ENCODE measurements around the gene SMOC1.

Gene SMOC1

GRCh38 chr14:69841656-69842055, 37.6 kb upstream of the SMOC1 start:
- H3K36me3 ChIP-seq (replicated peaks; ENCODE audit: low read depth, low read length) = no peaks in the 10 kb centered on the region
- no peak overlapping the region for H3K9ac ChIP-seq (ENCODE audit: low read length)
- no peak overlapping the region for H3K4me2 ChIP-seq (ENCODE audit: low read length)
- no peak overlapping the region for H3K27ac ChIP-seq (ENCODE audit: low read length)
- peaks cover 24% of the 10 kb centered on the region for H3K27me3 ChIP-seq (ENCODE audit: low read depth, low read length)
- no peak for TF ChIP-seq EZH2phosphoT487 (IDR thresholded peaks at IDR 0.05; ENCODE audit: low read depth)
- TF ChIP-seq, protein P1, sequence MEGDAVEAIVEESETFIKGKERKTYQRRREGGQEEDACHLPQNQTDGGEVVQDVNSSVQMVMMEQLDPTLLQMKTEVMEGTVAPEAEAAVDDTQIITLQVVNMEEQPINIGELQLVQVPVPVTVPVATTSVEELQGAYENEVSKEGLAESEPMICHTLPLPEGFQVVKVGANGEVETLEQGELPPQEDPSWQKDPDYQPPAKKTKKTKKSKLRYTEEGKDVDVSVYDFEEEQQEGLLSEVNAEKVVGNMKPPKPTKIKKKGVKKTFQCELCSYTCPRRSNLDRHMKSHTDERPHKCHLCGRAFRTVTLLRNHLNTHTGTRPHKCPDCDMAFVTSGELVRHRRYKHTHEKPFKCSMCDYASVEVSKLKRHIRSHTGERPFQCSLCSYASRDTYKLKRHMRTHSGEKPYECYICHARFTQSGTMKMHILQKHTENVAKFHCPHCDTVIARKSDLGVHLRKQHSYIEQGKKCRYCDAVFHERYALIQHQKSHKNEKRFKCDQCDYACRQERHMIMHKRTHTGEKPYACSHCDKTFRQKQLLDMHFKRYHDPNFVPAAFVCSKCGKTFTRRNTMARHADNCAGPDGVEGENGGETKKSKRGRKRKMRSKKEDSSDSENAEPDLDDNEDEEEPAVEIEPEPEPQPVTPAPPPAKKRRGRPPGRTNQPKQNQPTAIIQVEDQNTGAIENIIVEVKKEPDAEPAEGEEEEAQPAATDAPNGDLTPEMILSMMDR (IDR thresholded peaks at IDR 0.05; ENCODE audit: low read depth, low read length) = no peak
- H3K9me3 ChIP-seq (ENCODE audit: insufficient read depth, low read length) = no peaks in the 10 kb centered on the region
- no peaks in the 10 kb centered on the region for H4K20me1 ChIP-seq (ENCODE audit: insufficient read depth, low read length)
- H3K4me1 ChIP-seq (ENCODE audit: low read length) = no peaks in the 10 kb centered on the region
- no peak overlapping the region for H2AFZ ChIP-seq (ENCODE audit: low read depth, low read length)
- H3K4me3 ChIP-seq (ENCODE audit: low read length) = no peak overlapping the region
- no peaks in the 10 kb centered on the region for H3K79me2 ChIP-seq (ENCODE audit: low read length)

DNA sequence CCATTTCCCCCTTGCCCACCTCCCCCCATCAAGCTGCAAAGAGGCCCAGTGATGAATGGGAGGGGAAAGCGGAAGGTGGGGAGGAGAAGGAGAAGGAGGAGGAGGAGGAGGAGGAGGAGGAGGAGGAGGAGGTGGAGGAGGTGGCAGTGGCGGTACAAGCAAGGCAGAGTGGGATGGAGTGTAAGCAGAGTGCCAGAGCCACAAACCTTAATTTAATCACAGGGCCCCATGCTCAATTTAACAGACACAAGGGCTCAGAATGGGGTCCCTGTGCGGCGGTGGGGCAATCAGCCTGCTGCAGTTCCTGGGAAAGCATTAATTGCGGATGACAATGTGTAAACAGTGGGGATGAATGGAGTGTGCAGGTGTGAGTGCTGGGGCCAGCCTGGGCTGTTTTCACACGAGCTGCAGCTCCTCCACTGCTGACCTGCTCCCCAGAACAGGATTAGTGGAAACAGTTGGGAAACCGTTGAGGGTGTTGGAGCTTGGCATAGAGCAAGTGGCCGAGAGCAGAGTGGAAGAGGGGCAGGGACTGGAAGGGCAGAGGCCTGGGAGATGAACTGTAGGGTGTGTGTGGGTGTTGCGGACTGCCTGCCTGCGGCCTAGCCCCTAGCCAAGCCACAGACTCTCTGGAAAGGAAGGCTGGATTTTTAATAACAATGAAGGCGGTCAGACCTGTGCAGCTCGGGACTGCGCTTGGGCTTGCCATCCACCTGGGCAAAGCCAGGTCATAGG, 36.4 kb upstream of the SMOC1 start:
- Histone ChIP-seq H3K36me3 (replicated peaks; ENCODE audit: low read depth, low read length) (no peaks in the 10 kb centered on the region), H3K4me2 (ENCODE audit: low read length) (no peak overlapping the region), H3K9me3 (ENCODE audit: insufficient read depth, low read length) (no peaks in the 10 kb centered on the region), H3K9ac (ENCODE audit: low read length) (no peak overlapping the region), H2AFZ (ENCODE audit: low read depth, low read length) (no peak overlapping the region), H3K79me2 (ENCODE audit: low read length) (no peaks in the 10 kb centered on the region), H4K20me1 (ENCODE audit: insufficient read depth, low read length) (no peaks in the 10 kb centered on the region), H3K27me3 (ENCODE audit: low read depth, low read length) (peaks cover 29% of the 10 kb centered on the region), H3K4me1 (ENCODE audit: low read length) (no peaks in the 10 kb centered on the region), H3K27ac (ENCODE audit: low read length) (no peak overlapping the region), H3K4me3 (ENCODE audit: low read length) (no peak overlapping the region)
- TF ChIP-seq, protein P1 (IDR thresholded peaks at IDR 0.05; ENCODE audit: low read depth, low read length) = no peak
- no peak for TF ChIP-seq EZH2phosphoT487 (IDR thresholded peaks at IDR 0.05; ENCODE audit: low read depth)

- H3K27me3 ChIP-seq (ENCODE audit: low read depth, low read length) = peaks cover 29% of the 10 kb centered on the region
Measured at GRCh38 chr14:69844171-69844570, 35.0 kb upstream of the SMOC1 start.

GRCh38 chr14:69845050-69845581, 34.1 kb upstream of the SMOC1 start:
- H3K27me3 ChIP-seq (ENCODE audit: low read depth, low read length) = peaks cover 29% of the 10 kb centered on the region

More at GRCh38 chr14:69844171-69844570, 35.0 kb upstream of the SMOC1 start:
- no peak for TF ChIP-seq EZH2phosphoT487 (IDR thresholded peaks at IDR 0.05; ENCODE audit: low read depth)
- TF ChIP-seq, protein P1 (IDR thresholded peaks at IDR 0.05; ENCODE audit: low read depth, low read length) = no peak
- Histone ChIP-seq H3K4me2 (ENCODE audit: low read length) (no peak overlapping the region), H4K20me1 (ENCODE audit: insufficient read depth, low read length) (no peaks in the 10 kb centered on the region), H2AFZ (ENCODE audit: low read depth, low read length) (no peak overlapping the region), H3K79me2 (ENCODE audit: low read length) (no peaks in the 10 kb centered on the region), H3K9me3 (ENCODE audit: insufficient read depth, low read length) (no peaks in the 10 kb centered on the region), H3K4me3 (ENCODE audit: low read length) (no peak overlapping the region), H3K4me1 (ENCODE audit: low read length) (no peaks in the 10 kb centered on the region), H3K36me3 (replicated peaks; ENCODE audit: low read depth, low read length) (no peaks in the 10 kb centered on the region), H3K9ac (ENCODE audit: low read length) (no peak overlapping the region), H3K27ac (ENCODE audit: low read length) (no peak overlapping the region)

More at GRCh38 chr14:69845050-69845581, 34.1 kb upstream of the SMOC1 start:
- no peaks in the 10 kb centered on the region for H3K9me3 ChIP-seq (ENCODE audit: insufficient read depth, low read length)
- TF ChIP-seq, protein P1 (IDR thresholded peaks at IDR 0.05; ENCODE audit: low read depth, low read length) = no peak
- no peak for TF ChIP-seq EZH2phosphoT487 (IDR thresholded peaks at IDR 0.05; ENCODE audit: low read depth)
- H4K20me1 ChIP-seq (ENCODE audit: insufficient read depth, low read length) = no peaks in the 10 kb centered on the region
- no peaks in the 10 kb centered on the region for H3K36me3 ChIP-seq (replicated peaks; ENCODE audit: low read depth, low read length)
- no peak overlapping the region for H3K4me3 ChIP-seq (ENCODE audit: low read length)
- no peaks in the 10 kb centered on the region for H3K4me1 ChIP-seq (ENCODE audit: low read length)
- H3K9ac ChIP-seq (ENCODE audit: low read length) = no peak overlapping the region
- H2AFZ ChIP-seq (ENCODE audit: low read depth, low read length) = no peak overlapping the region
- no peaks in the 10 kb centered on the region for H3K79me2 ChIP-seq (ENCODE audit: low read length)
- H3K4me2 ChIP-seq (ENCODE audit: low read length) = no peak overlapping the region
- no peak overlapping the region for H3K27ac ChIP-seq (ENCODE audit: low read length)
